Myocyte (in vitro differentiated cells): ENCODE data around the gene ANKRD40CL. TPM values are rescaled to one million over a fixed set of nuclear protein-coding genes. Genes with fewer than 3 reads are reported as not detected.

Source experiments
- DNase-seq: peaks from one replicate; pipeline ENCODE4 v3.0.0-alpha.2; 2012; ENCODE audit warnings: low read depth
- total RNA-seq: library from RNA; depleted of rRNA; stranded (reverse); fragments of >200 nt; gene quantifications from 2 replicates; pipeline ENCODE4 v1.2.3, GENCODE V29; 2014

ANKRD40CL gene
- total RNA-seq, 1 donor from 2014 or later, result not detected

DNA sequence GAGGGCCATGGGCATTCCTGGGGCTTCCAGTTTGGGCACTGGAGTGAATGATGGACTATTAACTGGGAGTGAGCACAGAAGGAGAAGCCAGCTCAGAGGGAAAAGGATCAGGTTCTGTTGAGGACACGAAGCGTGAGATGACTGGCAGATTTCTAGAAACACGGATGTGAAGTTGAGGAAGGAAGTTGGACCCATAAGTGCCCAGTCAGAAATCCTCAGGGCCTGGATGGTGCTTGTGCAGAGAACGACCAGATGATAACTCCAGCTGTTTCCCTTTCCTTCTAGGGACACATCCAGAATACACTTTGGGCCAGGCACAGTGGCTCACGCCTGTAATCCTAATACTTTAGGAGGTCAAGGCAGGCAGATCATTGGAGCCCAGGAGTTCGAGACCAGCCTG lies 23.3 kb upstream of the ANKRD40CL start:
- DNase-seq, result no peak

DNA sequence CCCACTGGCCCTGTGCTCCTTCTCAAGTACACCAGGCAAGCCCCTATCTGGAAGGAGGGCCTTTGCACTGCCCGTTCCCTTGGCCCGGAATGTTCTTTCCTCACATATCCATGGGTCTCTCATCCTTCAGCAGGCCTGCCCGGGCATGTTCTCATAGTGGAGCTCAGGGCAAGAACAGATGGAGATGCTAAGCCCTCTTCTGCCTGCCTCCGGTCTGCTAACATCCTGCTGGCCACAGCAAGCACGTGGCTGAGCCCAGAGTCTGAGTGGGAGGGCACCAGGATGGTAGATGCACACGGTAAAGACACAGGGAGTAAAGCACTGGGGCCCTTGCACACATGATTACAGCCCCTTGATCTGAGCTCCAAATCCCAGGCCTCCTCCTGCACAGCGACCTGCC lies 19.8 kb upstream of the ANKRD40CL start:
- peak; percentile 19 for DNase-seq

DNA sequence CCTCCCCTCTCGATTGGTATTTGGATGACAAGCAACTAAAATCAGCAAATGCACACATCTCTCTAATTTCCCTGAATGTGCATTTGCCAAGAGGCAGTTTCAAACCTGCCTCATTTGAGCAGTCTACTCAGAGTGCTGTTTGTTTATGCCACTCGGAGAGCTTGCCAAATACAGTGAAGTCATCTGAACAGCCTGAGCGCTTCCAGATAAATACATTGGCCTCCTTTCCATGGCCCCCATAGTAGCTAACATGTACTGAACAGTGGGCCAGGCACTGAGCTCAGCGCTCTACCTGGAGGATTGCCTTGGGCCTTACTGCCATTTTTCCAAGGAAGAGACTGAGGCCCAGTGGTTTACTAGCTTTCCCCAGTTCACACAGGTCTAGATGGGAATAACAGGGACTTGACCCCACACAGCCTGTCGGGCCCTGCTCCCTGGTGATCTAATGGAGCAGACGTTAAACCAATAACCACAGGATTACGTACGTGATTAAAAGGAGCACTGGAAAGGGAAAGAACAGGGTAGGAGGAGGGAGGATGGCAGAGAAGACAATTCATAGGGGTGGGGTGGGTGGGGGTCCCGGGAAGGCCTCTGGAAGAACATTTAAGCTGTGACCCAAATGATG lies 18.7 kb upstream of the ANKRD40CL start:
- DNase-seq, result no peak

DNA sequence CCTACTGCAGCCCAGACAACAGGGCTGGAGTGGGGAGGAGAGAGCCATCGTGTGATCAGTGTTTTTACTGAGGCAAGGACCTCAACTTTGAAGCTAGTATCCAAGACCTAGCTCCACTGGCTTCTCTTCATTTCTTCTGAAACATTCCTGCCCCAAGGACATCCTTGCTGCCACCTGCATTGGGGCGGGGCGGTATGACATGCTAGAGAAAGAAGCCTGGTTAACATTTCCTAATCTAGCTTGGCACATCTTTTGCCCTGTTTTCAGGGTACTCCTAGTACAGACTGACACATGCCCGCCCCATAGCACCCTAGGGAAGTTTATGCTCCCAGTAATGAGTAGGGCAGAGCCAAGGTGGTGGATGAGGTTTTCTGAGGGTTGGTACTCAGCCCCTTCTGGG lies 17.8 kb upstream of the ANKRD40CL start:
- DNase-seq, result no peak

DNA sequence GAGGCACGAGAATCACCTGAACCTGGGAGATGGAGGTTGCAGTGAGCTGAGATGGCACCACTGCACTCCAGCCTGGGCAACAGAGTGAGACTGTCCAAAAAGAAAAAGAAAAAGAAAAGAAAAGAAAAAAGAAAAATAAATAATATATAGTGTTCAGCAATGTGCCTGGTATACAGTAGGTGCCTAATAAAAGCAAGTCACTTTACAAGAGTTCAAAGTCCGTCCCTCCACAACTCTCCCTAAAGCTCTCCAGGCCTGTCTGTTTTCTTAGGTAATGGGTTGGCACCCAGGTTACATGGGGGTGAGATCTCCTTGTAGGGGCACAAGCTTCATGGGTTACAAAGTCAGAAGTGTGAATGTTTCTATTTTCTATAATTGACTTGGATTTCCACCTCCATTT lies 16.6 kb upstream of the ANKRD40CL start:
- DNase-seq, result no peak

DNA sequence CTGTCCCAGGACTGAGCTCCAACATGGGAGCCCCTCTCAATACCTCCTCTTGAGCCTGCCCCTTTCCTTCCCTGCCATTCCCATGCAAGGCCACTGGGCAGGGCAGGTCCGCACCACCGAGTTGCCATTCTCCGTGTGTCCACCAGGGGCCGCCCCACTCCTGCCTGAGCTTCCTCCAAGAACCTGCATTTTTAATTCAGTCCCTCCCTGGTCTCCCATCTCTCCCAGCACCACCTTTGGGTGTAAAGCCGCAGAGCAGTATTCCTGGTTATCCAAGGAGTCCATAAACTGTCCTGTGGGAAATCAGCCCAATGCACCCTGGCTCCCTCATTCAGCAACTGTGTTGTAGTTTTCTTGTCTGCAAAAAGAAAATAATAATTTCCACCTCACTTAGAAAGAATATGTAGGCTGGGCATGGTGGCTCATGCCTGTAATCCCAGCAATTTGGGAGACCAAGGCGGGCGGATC lies 15.9 kb upstream of the ANKRD40CL start:
- peak; percentile 86 for DNase-seq

DNA sequence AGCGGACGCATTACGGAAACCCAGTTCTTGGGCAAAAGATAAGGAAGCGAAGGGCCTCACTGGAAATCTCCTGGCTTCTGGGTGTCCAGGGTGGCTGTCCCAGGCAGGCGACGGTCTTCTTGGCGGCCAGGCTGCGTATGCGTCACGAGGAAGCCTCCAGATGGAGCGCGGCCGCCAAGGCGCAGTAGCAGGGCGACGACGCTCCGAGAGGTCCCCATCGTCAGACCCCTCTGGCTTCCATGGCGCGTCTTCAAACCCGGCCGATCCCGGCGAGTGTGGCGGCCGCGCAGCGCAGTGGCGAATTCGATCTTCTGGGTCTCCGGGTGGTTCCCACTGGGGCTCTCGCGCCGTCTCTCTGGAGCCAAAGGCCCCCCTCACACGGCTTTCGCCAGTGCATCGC lies 13.8 kb upstream of the ANKRD40CL start:
- DNase-seq, result no peak

DNA sequence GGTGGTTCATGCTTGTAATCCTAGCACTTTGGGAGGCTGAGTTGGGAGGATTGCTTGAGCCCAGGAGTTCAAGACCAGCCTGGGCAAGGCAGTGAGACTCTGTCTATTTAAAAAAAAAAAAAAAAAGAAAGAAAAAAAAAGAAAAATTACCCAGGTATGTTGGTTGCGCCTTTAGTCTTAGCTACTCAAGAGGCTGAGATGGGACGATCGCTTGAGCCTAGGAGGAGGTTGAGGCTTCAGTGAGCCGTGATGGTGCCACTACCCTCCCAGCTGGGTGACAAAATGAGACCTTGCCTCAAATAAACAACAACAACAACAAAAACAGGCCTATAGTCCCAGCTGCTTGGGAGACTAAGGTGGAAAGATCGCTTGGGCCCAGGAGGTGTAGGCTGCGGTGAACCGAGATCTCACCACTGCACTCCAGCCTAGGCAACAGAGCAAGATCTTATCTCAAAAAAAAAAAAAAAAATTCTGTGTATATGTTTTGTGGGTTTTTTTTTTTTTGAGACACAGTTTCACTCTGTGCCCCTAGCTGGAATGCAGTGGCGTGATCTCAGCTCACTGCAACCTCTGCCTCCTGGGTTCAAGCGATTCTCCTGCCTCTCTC lies 12.5 kb upstream of the ANKRD40CL start:
- DNase-seq, result no peak

DNA sequence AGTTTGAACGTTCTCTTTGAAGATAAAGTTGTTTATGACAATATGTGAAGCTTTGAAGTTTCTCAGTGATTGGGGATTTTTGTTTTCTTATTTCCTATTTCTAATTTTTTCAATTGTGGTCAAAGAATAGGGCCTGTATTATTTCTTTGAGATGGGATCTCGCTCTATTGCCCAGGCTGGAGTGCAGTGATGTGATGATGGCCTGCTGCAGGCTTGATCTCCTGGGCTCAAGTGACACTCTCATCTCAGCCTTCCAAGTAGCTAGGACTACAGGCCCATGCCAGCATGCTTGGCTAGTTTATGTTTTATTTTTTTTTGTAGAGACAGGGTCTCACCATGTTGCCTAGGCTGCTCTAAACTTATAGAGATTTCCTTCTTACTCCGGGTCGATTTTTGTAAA lies 11.7 kb upstream of the ANKRD40CL start:
- no peak for DNase-seq

DNA sequence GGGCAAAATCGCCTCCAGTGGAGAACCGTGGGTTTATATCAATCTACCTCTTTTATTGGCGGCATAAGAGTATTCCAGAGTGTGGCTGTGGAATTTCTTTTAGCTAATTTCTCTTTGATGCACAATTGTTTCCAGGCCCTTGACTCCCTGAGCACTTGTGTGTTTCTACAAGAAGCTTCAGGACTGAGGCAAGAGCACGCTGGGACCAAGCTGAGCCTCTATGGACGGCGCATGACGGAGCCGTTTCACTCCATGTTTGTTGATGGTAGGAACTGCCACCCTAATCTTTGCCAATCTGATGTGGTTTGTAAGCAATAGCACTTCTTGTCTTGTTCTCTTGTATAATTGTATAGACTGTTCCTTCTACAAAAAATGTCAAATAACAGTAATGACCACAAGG lies 11.2 kb upstream of the ANKRD40CL start:
- no peak for DNase-seq

DNA sequence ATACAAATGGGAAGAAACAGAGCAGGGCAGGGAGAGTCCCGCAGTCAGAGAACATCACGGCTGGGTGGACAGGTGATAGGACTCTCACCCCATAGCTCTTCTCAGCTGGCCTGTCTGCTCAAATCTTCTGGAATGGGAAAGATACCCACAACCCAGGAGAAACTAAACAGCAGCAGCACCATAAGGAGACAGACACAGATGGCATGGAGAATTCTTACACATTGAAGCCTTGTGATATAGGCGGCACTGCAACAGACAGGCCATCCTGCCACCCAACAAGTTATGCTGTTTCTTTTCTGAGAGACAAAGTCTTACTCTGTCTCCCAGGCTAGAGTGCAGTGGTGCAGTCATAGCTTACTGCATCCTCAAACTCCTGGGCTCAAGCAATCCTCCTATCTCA lies 8.6 kb upstream of the ANKRD40CL start:
- DNase-seq, result no peak

DNA sequence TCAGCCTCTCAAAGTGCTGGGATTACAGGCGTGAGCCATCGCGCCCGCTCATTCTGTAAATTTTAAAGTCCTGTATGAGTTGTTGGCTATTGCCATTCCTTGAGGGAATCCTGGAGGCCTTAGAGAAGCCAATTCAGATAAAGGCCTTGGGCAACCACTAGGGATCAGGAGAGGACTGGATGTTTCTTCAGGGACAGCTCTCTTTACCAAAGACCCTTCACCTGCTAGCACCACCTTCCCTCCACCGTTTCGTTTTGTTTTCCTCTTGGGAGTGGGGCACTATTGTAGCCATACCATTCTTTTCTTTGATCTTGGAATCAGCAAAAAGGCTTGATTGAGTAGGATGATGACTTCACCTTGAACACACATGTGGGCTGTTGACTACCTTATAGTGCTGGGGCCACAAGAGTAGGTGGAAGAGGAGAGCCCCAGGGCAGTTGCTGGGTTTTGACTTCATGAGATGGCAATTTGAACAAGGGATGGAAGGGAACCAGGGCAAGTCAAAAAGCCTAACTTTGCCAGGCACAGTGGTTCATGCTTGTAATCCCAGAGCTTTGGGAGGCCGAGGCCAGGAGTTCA lies 7.0 kb upstream of the ANKRD40CL start:
- DNase-seq, result no peak

DNA sequence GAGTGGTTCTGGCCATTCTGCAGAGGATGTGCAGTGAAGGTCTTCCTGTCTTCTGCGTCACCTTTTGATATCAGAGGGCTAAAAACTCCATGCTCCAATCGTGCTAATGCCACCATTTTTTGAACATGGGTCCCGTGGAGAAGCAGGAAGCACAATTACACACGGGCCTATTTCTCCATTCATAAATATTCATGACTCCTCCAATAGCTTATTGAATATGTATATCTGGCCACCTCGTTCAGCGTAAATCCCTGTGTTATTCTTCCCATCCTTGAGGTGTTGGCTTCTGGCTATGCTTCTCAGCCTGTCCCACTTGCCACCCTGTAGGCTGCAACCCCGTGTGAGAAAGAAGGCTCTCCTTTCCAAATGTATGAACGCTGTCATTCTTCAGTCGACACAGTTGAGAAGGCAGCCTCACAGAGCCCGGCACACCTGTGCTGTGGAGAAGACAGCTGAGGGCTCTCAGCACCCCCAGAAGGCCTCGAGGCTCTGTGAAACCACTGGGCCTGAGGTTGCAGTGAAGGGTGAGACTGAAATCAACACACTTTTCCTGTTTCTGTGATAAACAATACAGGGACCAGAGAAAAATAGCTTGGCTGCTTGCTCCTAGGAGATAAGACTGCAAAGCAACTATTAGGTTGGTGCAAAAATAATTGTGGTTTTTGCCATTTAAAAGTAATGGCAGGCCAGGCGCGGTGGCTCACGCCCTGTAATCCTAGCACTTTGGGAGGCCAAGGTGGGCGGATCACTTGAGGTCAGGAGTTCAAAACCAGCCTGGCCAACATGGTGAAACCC lies 4.9 kb upstream of the ANKRD40CL start:
- peak; percentile 65 for DNase-seq

DNA sequence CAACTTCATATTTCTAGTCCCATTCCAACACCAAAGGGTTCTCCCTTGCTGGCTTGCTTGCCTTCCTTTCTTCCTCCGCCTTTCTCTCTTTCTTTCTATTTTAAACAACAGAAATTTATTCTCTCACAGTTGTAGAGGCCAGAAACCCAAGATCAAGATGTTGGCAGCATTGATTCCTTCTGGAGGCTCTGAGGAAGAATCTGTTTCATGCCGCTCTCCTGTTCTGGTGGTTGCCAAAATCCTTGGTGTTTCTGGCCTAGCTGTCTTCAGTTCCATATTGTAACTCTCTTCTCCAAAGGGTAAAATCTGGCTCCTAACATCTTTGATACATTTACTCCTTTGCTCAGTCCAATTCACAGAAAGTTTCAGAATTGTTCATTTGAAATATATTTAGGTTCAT lies 3.0 kb upstream of the ANKRD40CL start:
- DNase-seq, result no peak

DNA sequence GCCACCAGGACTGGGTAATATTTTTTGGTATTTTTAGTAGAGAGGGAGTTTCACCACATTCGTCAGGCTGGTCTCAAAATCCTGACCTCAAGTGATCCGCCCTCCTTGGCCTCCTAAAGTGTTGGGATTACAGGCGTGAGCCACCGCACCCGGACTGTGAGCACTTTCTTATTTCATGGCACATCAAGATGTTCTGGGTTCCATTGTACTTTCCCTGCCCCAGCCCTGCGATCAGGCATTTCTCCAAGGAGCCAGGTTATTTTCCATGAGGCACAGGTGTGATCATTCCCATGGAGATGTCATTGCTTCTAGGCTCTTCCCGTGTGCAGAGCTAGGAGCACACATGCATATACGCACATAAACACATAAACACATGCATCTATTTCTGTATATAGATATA lies 2.6 kb upstream of the ANKRD40CL start:
- DNase-seq, result no peak

DNA sequence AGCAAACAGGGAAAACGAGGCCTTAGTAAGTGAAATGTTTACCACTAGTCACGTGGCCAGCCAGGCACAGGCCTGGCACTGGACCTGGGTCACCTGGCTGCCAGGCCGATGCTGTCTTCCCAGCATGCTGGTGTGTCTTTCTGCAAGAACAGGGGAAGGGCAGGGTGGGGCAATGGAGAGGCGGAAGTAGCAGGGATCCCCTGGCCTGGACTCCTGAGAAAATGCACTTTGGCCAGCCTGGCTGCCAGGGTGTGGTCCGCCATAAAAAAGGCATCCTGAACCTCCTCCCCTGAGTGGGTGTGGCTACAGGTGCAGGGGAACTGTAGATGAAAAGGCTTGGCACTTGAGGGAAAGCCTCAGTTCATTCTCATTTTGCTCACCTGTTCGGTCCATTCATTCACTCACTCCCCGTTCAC lies 1.0 kb upstream of the ANKRD40CL start:
- no peak for DNase-seq

DNA sequence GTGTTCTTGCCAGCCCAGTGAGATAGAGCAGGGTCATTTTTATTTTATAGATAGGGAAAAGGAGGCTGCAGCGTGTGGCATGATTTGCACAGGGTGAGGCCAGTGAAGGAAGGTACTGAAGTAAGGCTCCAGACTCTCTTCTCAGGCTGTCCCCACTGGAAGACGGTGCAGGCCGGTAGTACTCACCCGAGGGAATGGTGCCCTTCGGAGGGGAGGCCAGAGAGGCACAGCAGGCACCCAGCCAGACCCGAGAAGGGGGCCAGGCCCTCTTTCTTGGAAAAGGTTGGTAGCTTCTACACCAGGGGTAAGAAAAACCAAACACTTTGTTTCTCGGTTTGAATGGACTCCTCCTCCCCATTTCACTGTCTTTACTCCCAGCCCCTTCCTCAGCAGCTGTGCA lies 288 bp downstream of the ANKRD40CL start:
- DNase-seq, result no peak

DNA sequence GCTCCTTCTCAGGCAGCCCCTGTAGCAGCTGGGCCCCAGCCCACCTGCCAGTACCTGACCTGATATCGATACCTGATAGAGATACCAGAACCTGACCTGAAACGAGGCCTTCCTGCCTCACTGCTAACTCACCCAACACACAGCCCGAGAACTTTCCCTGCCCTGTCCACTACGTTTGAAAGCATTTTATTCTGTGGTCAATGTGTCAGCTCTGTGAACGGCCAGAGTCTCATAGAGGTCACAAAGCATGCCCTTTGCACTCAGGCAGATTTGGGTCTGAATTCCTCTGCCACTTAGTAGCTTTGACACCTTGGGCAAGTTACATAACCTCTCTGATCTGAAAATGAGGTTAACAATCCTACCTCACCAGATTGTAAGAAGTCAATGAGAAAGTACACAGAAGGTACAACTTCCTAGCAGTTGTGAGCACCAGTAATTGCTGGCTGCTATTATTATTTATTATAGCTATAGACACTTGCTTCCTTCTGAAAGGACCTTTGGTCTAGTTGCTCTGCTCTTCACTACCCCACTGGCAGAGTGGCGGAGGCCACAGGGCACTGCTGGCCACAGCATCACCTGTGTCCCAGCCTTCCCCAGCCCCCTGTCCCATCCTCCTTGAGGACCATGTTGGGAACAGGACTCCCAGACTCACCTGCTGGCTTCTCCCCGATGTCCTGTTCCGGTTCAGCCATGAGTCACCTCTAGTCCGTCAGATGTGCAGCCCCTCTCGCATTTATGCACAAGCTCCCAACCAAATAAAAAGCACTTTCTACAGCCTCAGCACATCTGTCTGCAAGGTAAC lies 895 bp downstream of the ANKRD40CL start:
- peak; percentile 20 for DNase-seq

DNA sequence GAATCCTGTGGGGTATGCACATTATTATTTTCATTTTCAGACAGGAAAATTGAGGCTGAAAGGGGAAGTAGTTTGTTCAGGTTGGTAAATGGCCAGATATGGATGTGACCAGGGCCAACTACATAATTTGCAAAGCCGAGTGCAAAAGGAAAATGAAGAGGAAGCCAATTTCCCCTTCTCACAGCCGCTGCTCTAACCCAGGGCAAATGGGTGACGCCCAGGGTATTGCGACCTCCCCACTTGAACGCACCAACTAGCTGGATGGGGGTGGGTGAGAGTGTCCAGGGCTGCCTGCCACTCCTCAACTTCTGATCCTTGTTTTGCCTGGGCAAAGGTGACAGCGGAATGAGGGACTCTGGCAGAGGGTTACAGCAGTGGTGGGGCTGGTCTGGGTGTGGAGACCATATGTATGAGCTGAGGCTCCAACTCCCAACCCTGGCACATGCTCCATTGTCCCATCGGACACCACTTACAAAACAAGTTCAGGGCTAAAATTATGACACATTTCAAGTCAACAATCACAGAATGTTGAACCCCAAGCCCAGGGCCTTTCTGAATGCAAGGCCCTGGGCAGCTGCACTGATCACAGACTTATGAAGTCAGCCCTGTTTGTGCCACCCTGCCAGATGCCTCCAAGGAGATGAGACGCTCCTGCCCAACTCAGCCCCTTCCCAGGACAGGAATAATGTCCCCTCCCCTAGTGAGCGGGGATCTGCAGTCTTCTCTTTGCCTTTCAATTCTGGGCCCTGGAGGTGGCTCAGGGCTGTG lies 1.7 kb downstream of the ANKRD40CL start:
- no peak for DNase-seq

DNA sequence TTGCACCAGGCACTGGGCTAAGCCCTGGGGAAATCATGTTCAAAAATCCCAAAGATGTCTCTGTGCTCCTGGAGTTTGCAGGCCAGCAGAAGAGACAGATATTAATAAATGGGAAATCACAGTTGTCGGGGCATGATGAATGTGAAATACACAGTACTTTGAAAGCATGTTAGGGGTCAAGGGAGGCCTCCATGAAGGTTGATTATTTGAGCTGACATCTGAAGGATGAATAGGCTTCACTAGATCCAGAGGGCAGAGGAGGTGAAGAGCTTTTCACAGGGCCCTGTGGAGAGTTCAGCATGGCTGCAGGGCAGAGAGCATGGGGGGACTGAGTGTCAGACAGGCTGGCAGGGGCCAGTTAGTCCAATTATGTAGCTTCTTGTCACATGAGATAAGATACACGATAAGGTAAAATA lies 2.6 kb downstream of the ANKRD40CL start:
- no peak for DNase-seq
